Retinal pigment epithelial cell (primary cell): ENCODE data around the gene MPZL3.
"Not testable (repeated sequence)": the region's sequence is repeated elsewhere in the genome, so short reads cannot be mapped to it uniquely, and the experiment has no call there.

Experiments used
- DNase-seq: peaks from one replicate; pipeline ENCODE4 v3.0.0-alpha.2; 2010; ENCODE audit warnings: low read depth
- H3K4me3 ChIP-seq: 2 replicates; pipeline ENCODE4 v1.5.1; 2011; ENCODE audit warnings: mild to moderate bottlenecking, low read length, control low read depth, moderate library complexity
- TF ChIP-seq, protein P1 (sequence below): conservative IDR thresholded peaks from 2 replicates; pipeline ENCODE4 v1.5.1; 2011; ENCODE audit warnings: low read depth, low read length, control low read depth, inconsistent platforms

Gene MPZL3

DNA sequence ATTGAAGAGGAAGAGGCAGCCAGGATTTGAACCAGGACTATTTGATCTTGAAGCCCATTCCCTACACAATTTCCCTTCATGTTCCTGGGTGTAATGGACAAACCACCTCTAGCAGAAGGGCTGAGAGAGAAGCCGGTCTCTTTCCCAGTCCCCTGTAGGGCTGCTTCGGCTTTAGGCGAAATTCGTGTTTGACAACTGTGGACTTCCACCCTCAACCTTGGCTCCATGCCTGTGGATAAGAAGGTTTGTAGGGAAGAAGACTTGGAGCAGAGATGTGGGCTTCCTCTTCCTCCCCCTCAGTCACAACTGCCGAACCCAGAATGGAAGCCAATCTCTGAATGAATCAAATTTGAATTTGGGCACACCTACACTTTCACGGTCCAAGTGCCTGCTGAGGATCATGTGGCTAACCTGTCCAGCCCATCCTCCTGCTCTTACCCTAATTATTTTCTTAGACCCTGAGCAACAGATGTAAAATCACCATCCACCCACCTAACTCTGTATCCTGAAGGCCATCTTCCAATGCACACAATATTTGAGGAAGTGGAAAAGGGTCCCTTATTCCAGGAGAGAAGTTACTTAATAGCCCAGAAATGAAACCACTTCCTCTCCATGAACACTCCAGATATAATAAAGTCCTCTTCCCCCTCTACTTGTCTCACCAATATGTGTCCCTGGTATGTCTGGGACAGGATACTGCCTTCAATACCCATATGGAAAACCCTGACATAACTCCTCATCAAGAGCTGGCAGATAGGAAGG, 65.6 kb downstream of the MPZL3 start:
- DNase-seq = no peak
- H3K4me3 ChIP-seq = no peak overlapping the region
- TF ChIP-seq, protein P1, sequence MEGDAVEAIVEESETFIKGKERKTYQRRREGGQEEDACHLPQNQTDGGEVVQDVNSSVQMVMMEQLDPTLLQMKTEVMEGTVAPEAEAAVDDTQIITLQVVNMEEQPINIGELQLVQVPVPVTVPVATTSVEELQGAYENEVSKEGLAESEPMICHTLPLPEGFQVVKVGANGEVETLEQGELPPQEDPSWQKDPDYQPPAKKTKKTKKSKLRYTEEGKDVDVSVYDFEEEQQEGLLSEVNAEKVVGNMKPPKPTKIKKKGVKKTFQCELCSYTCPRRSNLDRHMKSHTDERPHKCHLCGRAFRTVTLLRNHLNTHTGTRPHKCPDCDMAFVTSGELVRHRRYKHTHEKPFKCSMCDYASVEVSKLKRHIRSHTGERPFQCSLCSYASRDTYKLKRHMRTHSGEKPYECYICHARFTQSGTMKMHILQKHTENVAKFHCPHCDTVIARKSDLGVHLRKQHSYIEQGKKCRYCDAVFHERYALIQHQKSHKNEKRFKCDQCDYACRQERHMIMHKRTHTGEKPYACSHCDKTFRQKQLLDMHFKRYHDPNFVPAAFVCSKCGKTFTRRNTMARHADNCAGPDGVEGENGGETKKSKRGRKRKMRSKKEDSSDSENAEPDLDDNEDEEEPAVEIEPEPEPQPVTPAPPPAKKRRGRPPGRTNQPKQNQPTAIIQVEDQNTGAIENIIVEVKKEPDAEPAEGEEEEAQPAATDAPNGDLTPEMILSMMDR = no peak

- H3K4me3 ChIP-seq = no peak overlapping the region
- TF ChIP-seq, protein P1 = no peak
- DNase-seq = no peak
These were observed 67.2 kb downstream of the MPZL3 start for GRCh38 chr11:118184784-118185579.

- H3K4me3 ChIP-seq, DNase-seq: not testable (repeated sequence)
These were observed 68.5 kb downstream of the MPZL3 start for GRCh38 chr11:118183691-118184090.

DNA sequence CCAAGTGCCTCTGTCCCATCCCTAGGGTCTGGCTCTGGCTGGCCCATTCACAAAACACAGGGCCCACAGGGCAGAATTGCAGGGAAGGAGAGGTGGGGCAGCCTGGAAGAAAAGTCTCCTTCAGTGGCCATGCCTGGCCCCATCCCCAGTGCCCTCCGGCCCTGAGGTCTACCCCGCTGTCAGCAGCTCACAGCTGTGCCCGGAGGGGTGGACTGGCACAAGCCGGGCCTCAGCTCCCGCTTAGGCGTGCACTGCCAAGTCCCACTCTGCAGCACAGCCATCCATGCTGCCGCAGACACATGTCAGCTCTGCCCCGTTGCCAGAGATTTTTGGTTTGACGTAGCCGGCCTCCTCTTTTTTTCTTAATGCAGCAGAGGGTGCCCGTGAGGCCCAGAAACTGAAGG, 71.9 kb downstream of the MPZL3 start:
- DNase-seq = peak; percentile 14
- H3K4me3 ChIP-seq = no peak overlapping the region
- TF ChIP-seq, protein P1 = no peak

DNA sequence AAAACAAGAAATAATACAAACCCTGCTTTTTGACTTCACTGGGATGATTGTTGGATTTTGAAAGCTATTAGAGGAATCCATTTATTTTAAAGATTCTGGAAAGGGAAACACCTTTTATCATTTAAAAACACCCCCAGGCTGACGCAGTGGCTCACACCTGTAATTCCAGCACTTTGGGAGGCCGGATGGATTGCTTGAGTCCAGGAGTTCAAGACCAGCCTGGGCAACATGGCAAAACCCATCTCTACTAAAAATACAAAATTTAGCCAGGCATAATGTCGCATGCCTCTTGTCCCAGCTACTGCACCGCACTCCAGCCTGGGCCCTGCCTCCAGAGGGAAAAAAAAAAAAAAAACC, 75.4 kb downstream of the MPZL3 start:
- no peak for DNase-seq
- H3K4me3 ChIP-seq = no peak overlapping the region
- TF ChIP-seq, protein P1 = no peak
